Thoracic aorta (tissue), 2 donors: ENCODE data around the gene CIDEB. TPM values are rescaled to one million over a fixed set of nuclear protein-coding genes. Genes with fewer than 3 reads are reported as not detected.

Source experiments
- ATAC-seq: fragments of 150-250 bp; one replicate; pipeline ENCODE4 v1.8.0; 2017; ENCODE audit warnings: low read depth; ENCODE audit not compliant: insufficient number of reproducible peaks, low FRiP score
- DNase-seq: peaks from one replicate; pipeline ENCODE4 v3.0.0-alpha.2; 2020; ENCODE audit warnings: low spot score
- H3K27ac ChIP-seq, 2 donors: fragments of 200-600 bp; sonication (generic); 1 replicate in 1 of 2; 2 replicates in 1 of 2; pipeline ENCODE4 v1.5.1; 2016; ENCODE audit warnings: mild to moderate bottlenecking in 2 of 2, moderate library complexity in 2 of 2
- H3K27me3 ChIP-seq: fragments of 200-600 bp; sonication (generic); replicated peaks from 2 replicates; pipeline ENCODE4 v1.6.0; 2016; ENCODE audit warnings: mild to moderate bottlenecking; ENCODE audit not compliant: insufficient read depth
- H3K36me3 ChIP-seq: fragments of 200-600 bp; sonication (generic); one replicate; pipeline ENCODE4 v1.5.1; 2016
- H3K4me1 ChIP-seq, 2 donors: fragments of 200-600 bp; sonication (generic); 1 replicate in 1 of 2; 2 replicates in 1 of 2; pipeline versions ENCODE4 v1.5.1 to v1.6.0; 2016; ENCODE audit warnings: low read depth in 2 of 2, mild to moderate bottlenecking in 1 of 2; ENCODE audit not compliant: control insufficient read depth in 1 of 2
- H3K4me3 ChIP-seq: fragments of 200-600 bp; sonication (generic); 2 replicates; pipeline ENCODE4 v1.5.1; 2016; ENCODE audit warnings: mild to moderate bottlenecking
- H3K9me3 ChIP-seq: fragments of 200-600 bp; sonication (generic); 2 replicates; pipeline ENCODE4 v1.5.1; 2016
- total RNA-seq, 2 donors: library from RNA; depleted of rRNA; stranded (reverse); fragments of >200 nt; gene quantifications; one replicate each; pipeline versions ENCODE4 v1.1.0 to v1.2.3, GENCODE V29; 2016
- TF ChIP-seq, protein P1 (sequence below): fragments of 200-600 bp; sonication (generic); IDR thresholded peaks from one replicate; pipeline ENCODE4 v1.5.1; 2019; ENCODE audit warnings: antibody characterized with exemption

The CIDEB gene
- total RNA-seq, 2 donors from 2014 or later, result 10.9 to 17.3 TPM

DNA sequence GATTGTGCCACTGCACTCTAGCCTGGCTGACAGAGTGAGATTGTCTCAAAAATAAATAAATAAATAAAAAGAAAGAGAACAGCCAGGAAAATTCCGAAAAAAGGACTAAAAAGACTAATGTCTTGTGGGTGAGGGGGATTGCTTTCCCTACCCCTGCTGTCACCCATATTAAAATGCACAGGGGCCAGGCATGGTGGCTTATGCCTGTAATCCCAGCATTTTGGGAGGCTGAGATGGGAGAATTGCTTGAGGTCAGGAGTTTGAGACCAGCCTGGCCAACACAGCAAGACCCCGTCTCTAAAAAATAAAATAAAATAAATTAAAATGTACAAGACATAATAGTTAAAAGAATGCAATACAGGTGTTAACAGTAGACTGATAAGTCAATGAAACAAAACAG is 14.3 kb downstream of the CIDEB start:
- no peak for DNase-seq
- H3K4me3 ChIP-seq, result no peak overlapping the region
- TF ChIP-seq, protein P1, sequence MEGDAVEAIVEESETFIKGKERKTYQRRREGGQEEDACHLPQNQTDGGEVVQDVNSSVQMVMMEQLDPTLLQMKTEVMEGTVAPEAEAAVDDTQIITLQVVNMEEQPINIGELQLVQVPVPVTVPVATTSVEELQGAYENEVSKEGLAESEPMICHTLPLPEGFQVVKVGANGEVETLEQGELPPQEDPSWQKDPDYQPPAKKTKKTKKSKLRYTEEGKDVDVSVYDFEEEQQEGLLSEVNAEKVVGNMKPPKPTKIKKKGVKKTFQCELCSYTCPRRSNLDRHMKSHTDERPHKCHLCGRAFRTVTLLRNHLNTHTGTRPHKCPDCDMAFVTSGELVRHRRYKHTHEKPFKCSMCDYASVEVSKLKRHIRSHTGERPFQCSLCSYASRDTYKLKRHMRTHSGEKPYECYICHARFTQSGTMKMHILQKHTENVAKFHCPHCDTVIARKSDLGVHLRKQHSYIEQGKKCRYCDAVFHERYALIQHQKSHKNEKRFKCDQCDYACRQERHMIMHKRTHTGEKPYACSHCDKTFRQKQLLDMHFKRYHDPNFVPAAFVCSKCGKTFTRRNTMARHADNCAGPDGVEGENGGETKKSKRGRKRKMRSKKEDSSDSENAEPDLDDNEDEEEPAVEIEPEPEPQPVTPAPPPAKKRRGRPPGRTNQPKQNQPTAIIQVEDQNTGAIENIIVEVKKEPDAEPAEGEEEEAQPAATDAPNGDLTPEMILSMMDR, result no peak
- ATAC-seq, result no peak
- H3K4me1 ChIP-seq, result peaks cover 0 to 1% of the 10 kb centered on the region in 2 donors
- peaks cover 40% of the 10 kb centered on the region for H3K36me3 ChIP-seq
- no peaks in the 10 kb centered on the region for H3K9me3 ChIP-seq
- H3K27ac ChIP-seq, result no peak overlapping the region
- H3K27me3 ChIP-seq, result no peaks in the 10 kb centered on the region

DNA sequence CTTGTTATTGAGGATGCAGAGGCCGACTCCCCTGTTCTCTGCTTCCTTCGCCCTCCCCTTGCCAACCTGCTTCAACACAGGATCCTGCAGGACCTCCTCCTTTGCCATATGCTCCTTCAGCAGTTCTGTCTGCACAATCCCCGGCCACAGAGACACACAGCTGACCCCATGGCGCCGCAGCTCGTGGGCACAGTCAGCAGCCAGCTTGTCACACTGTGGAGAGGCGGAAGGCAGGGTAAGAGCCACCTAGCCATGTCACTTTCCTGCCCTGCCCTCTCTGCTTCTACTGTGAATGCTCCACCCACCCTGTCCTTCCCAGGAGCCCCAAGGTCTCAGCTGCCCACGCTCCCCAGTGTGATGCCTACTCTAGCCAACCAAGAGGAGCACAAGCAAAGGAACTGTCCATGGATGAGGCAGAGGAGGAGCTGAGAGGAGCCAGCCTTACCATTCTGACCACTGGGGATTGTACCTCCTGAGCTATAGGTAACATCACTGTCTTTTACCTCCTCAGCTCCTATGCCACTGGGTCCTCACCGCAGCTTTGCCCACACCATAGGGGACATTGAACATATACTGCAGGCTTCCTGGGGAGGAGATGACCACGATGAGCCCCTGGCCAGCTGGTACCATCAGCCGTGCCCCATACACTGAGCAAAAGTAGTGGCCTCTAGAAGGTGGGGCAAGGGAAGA is 15.5 kb downstream of the CIDEB start:
- ATAC-seq (no peak), DNase-seq (no peak)
- Histone ChIP-seq H3K27me3 (no peaks in the 10 kb centered on the region), H3K4me3 (no peak overlapping the region), H3K27ac (no peak overlapping the region), H3K36me3 (peaks cover 40% of the 10 kb centered on the region), H3K9me3 (no peaks in the 10 kb centered on the region), H3K4me1 (no peaks in the 10 kb centered on the region)
- TF ChIP-seq, protein P1, result no peak

DNA sequence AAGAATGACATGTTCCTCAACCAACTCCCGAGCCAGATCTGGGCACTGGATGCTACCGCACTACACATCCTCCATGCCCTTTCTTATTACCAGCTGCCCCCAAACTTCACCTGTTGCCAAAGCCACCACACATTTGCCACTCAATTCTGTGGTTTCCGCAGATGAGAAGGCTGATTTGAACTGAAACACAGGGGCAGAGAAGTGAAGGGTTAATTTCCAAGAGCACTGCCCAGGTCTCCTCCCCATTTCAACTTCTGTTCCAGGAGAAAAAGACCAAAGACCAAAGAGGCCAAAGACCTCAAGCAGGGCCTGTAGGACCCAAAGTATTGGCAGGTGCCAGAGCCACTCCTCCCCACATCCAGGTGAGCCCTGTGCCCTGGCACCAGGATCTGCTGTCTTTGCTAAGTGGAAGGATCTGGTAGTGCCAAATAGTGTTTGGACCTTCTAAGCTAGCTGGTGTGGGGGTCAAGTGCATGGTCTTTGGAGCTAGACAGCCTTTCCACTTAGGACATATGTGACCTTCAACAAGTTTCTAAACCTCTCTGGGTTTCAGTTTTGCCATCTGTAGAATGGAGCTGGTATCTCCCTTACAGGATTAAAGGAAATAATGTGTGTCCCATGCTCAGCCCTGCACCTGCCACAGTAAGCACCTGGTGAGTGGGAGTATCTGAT is 16.2 kb downstream of the CIDEB start:
- Histone ChIP-seq H3K27me3 (no peaks in the 10 kb centered on the region), H3K9me3 (no peaks in the 10 kb centered on the region), H3K4me3 (no peak overlapping the region), H3K4me1 (no peaks in the 10 kb centered on the region), H3K27ac (no peak overlapping the region), H3K36me3 (peaks cover 40% of the 10 kb centered on the region)
- ATAC-seq (no peak), DNase-seq (no peak)
- TF ChIP-seq, protein P1, result no peak

DNA sequence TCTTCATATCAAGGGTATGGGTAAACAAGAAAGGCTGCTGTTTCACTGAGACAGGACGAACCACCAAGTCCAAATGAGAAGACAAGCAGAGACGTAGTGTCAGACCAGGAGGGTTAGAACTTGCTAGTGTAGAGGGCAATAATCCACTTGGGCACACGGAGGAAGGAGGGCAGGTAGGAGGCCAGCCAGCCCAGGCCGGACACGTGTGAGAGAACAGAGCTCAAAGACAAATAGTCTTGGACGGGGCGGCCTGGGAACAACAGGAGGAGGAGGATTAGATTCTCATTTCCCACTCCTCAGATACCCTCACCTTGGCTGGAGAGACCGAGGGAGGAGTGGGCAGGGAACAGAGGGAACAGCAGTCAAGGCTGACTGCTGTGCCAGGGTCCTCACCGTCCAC is 17.0 kb downstream of the CIDEB start:
- no peaks in the 10 kb centered on the region for H3K9me3 ChIP-seq
- H3K4me1 ChIP-seq, result no peaks in the 10 kb centered on the region
- no peak overlapping the region for H3K27ac ChIP-seq
- no peaks in the 10 kb centered on the region for H3K27me3 ChIP-seq
- TF ChIP-seq, protein P1, result no peak
- ATAC-seq (no peak), DNase-seq (no peak)
- no peak overlapping the region for H3K4me3 ChIP-seq
- peaks cover 35% of the 10 kb centered on the region for H3K36me3 ChIP-seq

DNA sequence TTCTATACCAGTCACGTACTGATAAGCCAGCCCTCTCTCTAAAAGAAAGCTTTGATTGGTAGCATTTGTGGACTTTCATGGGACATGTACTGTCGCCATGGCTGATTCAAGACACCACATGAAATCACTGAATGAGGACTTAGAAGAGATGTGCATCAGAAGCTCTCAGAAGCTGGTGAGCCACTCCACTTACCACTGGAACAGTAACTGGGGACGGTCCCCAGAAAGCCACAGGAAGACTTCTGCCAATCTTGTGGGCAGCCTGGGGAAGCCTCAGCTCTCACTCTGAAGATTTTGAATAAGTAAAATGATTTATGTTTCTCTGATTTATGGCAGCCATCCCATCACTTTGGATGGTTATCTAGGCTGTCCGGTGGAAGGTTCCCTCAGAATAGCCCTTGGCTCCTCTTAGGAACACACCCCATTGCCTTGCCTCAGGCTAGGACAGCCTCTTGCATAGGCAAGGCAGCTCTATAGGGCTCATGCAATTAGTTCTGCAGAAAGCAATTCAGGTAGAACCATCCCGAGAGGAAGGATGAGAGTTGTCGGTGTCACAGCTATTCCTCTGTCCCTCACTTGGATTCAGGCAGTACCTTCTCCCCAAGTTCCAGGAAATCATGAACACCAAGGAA is 18.0 kb downstream of the CIDEB start:
- Histone ChIP-seq H3K27me3 (no peaks in the 10 kb centered on the region), H3K4me1 (no peaks in the 10 kb centered on the region), H3K27ac (no peak overlapping the region), H3K9me3 (no peaks in the 10 kb centered on the region), H3K36me3 (peaks cover 33% of the 10 kb centered on the region), H3K4me3 (no peak overlapping the region)
- no peak for ATAC-seq
- DNase-seq, result no peak
- TF ChIP-seq, protein P1, result no peak
